IPS DF 19.7 (cell line): Measurements from ENCODE around the gene NR1H3.

Experiments used
- DNase-seq: peaks from one replicate; pipeline ENCODE4 v3.0.0-alpha.2; 2013; ENCODE audit warnings: low read depth, low spot score

The NR1H3 gene

DNA sequence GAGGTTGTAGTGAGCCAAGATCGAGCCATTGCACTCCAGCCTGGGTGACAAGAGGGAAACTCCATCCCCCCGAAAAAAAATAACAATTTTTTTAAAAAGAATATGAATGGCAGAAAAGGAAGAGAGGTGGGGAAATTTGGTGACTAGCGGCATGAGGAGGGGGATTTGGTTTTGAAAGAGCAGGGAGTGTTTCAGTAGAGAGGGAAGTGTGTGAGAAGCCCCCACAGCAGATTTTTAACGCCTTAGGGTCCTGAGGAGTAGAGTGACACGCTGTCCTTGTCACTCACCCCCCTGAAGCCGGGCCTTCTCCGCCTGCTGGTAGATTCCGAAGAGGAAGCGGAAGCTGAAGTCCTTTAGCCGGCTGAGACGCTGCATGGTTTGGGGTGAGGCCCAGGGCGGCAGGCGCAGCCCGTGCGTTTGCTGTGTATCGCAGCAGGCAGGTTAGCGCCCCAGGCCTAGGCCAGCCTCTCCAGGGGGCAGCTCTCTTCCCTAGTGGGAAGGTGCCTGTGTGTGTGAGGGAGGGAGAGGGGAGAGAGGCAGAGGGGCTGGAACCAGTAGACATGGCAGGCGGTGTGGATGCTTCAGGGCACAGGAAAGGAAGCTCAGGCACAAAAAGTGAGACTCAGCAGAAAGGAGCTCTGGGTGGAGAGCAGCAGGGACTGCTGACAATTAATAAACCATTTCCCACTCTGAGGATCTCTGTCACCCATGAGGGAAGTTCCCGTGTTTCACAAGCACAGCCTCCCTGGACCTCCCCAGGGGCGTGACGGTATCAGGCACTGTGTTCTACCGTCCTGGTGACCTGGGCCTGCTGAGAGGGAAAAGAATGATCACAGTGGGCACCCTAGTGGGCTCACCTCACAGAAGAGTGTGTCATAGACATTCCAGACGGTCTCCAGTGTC, 13.1 kb upstream of the NR1H3 start:
- DNase-seq = no peak

GRCh38 chr11:47245611-47246357, 12.0 kb upstream of the NR1H3 start:
- no peak for DNase-seq

GRCh38 chr11:47247502-47247901, 10.3 kb upstream of the NR1H3 start:
- no peak for DNase-seq

- no peak for DNase-seq
Observed at GRCh38 chr11:47248304-47248663, 9.5 kb upstream of the NR1H3 start.

- no peak for DNase-seq
Observed at GRCh38 chr11:47248664-47249377, 9.0 kb upstream of the NR1H3 start, which contains the start of gene ACP2. Gene ACP2, minus strand, starts transcription at chr11:47248814. Its CDS starts 25 bp downstream, at chr11:47248789.

GRCh38 chr11:47249378-47249715, 8.4 kb upstream of the NR1H3 start:
- no peak for DNase-seq

- DNase-seq = no peak
Observed at GRCh38 chr11:47251751-47252150, 6.0 kb upstream of the NR1H3 start.

DNA sequence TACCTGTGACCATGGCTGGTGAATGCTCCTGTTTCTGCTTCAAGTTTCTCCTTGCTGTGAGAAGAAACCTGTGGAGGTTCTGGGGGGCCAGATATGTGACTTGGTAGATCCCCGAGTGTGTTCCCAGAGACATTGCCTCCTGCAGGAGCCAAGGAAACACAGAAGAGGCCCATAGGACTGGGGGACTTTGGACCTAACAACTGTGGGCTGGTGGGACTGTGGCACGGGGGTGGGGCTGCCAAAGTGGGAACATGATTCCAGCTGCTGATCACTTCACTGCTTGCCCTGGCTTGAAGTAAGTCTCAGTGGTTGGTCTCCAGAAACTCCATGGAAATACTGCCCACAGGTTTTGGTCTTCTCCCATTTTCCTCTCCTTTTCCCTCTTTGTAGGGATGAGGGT, 4.1 kb upstream of the NR1H3 start:
- no peak for DNase-seq

DNA sequence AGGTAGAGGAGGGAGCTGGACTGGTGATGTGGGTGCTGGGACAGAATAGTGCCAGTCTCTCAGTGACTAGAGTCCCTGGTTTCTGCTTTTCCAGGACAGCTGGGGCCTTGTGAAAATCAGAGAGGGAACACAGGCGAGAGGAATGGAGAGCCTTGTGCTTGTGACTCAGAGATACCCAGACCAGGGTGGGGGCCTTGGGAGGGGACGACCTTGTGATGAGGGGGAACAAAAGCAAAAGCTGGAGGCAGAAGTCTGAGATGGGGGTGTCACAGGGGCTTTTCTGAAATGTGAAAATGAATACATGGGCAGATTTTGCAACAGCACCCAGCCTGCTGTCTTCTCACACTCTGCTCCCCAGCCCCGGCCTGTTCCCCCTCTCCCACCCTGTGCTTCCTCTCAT, 3.4 kb upstream of the NR1H3 start:
- no peak for DNase-seq

- DNase-seq = no peak
Observed at GRCh38 chr11:47256374-47256773, 1.4 kb upstream of the NR1H3 start.

DNA sequence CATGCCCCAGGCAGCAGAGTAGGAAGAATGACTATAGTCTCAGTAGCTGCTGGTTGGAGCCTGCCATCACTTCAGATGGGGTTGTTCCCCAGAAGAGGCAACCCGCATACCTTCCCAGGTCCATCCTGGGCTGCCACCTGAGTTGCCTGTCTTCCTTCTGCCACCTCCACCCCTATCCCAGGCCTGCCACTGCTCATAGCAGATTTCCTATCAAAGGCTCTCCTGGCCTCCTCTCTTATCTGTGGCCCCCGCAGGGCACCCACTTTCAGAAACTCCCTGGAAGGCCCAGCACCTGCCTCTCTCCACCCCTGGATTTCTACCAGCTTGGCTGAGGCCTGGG, 649 bp upstream of the NR1H3 start:
- DNase-seq = no peak

DNA sequence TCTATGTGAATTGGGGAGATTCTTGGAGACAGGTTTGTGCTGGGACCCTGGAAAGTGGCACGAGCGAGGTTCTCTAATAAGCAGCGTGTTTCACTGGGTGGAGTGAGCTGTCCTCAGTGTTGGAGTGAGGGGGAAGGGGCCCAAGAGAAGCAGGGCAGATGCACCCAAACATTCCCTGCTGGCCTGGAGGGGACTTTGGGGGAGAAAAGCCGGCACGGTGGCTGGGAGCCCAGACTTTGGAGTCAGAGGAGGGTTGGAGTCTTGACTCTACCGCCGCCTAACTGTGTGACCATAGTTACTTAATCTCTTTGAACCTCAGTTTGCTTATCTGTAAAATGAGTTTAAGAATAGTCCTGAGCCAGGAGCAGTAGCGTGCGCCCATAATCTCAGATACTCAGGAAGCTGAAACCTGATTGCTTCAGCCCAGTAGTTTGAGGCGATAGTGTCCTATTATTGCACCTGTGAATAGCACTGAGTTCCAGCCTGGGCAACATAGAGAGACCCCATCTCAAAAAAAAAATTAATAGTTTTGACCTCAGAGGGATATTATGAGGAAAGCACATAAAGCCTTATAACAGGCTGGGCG, 614 bp downstream of the NR1H3 start:
- DNase-seq = no peak

DNA sequence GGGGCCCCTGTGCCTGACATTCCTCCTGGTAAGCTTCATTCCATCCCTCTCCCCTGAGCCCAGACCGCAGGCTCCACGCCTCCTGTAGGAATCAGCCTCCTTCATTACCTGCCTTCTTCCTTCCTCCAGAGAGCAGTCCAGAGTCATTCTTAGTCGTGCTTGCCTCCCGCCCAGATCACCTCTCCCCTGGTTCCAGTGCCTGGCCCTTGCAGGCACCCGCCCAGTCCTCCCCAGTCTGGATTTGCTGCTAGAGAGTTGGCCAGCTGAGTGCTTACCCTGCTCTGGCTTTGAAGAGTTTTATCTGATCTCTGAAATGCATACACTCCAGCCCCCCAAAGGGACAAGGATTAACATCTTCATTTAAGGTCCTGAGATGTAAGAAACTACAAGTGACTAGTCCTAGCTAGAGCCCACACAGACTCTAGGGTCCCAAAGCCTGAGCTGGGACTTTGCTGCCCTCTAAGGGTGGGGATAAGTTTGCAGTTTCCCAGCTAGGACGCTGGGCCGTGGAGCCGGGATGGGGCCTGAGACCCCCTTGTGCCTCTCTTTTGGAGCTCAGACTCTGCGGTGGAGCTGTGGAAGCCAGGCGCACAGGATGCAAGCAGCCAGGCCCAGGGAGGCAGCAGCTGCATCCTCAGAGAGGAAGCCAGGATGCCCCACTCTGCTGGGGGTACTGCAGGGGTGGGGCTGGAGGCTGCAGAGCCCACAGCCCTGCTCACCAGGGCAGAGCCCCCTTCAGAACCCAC, 1.6 kb downstream of the NR1H3 start:
- no peak for DNase-seq

GRCh38 chr11:47260366-47260765, 2.6 kb downstream of the NR1H3 start:
- no peak for DNase-seq

DNA sequence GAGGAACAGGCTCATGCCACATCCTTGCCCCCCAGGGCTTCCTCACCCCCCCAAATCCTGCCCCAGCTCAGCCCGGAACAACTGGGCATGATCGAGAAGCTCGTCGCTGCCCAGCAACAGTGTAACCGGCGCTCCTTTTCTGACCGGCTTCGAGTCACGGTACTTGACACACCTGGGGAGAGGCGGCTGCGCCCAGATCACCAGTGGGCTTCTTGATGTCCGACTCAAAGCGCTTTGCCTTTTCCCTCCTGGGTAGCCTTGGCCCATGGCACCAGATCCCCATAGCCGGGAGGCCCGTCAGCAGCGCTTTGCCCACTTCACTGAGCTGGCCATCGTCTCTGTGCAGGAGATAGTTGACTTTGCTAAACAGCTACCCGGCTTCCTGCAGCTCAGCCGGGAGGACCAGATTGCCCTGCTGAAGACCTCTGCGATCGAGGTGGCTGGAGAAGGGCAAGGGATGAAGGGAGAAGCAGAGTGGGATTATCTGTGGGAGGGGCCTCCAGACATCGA, 3.5 kb downstream of the NR1H3 start:
- DNase-seq = no peak

- DNase-seq = no peak
Observed at GRCh38 chr11:47264119-47264518, 6.3 kb downstream of the NR1H3 start.

DNA sequence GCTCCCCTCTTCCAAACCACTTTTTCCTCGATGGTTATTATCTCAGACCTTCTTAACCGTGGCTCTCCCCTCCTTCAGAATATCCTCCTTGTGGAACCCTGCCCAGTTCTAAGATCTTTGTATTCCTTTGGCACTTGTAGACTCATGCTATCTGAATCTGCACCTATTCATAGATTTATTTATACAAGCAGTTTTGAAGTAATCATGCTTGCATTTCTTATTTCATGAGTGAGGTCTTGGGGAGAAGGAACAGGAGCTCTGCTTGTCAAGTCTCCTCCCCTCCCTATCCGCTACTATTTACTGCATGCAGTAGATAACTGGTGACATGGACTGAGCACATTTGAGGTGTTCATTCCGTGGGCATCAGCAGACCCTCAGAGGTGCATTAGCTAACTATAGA, 6.7 kb downstream of the NR1H3 start:
- no peak for DNase-seq

- no peak for DNase-seq
Observed at GRCh38 chr11:47267876-47268275, 10.1 kb downstream of the NR1H3 start.

DNA sequence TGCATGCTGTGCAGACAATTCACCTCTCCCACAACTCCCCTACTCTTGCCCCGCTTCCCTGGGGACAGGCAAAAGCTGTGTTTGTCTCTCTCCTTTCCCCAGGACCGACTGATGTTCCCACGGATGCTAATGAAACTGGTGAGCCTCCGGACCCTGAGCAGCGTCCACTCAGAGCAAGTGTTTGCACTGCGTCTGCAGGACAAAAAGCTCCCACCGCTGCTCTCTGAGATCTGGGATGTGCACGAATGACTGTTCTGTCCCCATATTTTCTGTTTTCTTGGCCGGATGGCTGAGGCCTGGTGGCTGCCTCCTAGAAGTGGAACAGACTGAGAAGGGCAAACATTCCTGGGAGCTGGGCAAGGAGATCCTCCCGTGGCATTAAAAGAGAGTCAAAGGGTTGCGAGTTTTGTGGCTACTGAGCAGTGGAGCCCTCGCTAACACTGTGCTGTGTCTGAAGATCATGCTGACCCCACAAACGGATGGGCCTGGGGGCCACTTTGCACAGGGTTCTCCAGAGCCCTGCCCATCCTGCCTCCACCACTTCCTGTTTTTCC, 10.7 kb downstream of the NR1H3 start:
- no peak for DNase-seq

GRCh38 chr11:47269002-47269828, 11.4 kb downstream of the NR1H3 start:
- DNase-seq = no peak
